HepG2 (cell line): ENCODE results near the gene CATSPERD. TPM values are rescaled to one million over a fixed set of nuclear protein-coding genes. Genes with fewer than 3 reads are reported as not detected.

Experiments used
- BCLAF1 ChIP-seq: fragments of 450-650 bp; IDR thresholded peaks from 2 replicates; pipeline ENCODE4 v1.6.1; 2017; ENCODE audit warnings: mild to moderate bottlenecking
- CERS6 ChIP-seq: sonication (generic); formaldehyde crosslinking; IDR thresholded peaks from 2 replicates; pipeline ENCODE4 v1.5.0; 2020; ENCODE audit warnings: missing genetic modification reagents
- FOSL1 ChIP-seq: sonication (generic); formaldehyde crosslinking; IDR thresholded peaks from 2 replicates; pipeline ENCODE4 v1.9.0; 2021; ENCODE audit warnings: missing genetic modification reagents, borderline replicate concordance
- HOXA9 ChIP-seq: sonication (generic); formaldehyde crosslinking; IDR thresholded peaks from 2 replicates; pipeline ENCODE4 v1.8.1; 2022; ENCODE audit warnings: missing genetic modification reagents, mild to moderate bottlenecking, moderate library complexity, borderline replicate concordance
- MXD3 ChIP-seq: IDR thresholded peaks from 2 replicates; pipeline ENCODE4 v1.6.1; 2016; ENCODE audit warnings: mild to moderate bottlenecking, missing biosample characterization, missing genetic modification reagents
- NCOA5 ChIP-seq: sonication (generic); formaldehyde crosslinking; IDR thresholded peaks from 2 replicates; pipeline ENCODE4 v1.4.0; 2020; ENCODE audit warnings: missing genetic modification reagents
- NR3C1 ChIP-seq: sonication (generic); formaldehyde crosslinking; IDR thresholded peaks from 2 replicates; pipeline ENCODE4 v1.4.0; 2020; ENCODE audit warnings: missing genetic modification reagents
- PAF1 ChIP-seq: IDR thresholded peaks from 2 replicates; pipeline ENCODE4 v1.6.1; 2016; ENCODE audit warnings: missing genetic modification reagents, missing compliant biosample characterization
- RARA ChIP-seq: IDR thresholded peaks from 2 replicates; pipeline ENCODE4 v1.6.1; 2016; ENCODE audit warnings: missing genetic modification reagents, missing compliant biosample characterization
- SALL1 ChIP-seq: sonication (generic); formaldehyde crosslinking; IDR thresholded peaks from 2 replicates; pipeline ENCODE4 v1.8.0; 2022; ENCODE audit warnings: mild to moderate bottlenecking, missing genetic modification reagents
- SNAI1 ChIP-seq: sonication (generic); formaldehyde crosslinking; IDR thresholded peaks from 2 replicates; pipeline ENCODE4 v1.5.0; 2020; ENCODE audit warnings: mild to moderate bottlenecking, missing genetic modification reagents, borderline replicate concordance
- TFAP4 ChIP-seq: sonication (generic); IDR thresholded peaks from 2 replicates; pipeline ENCODE4 v1.6.1; 2016; ENCODE audit warnings: low read depth, borderline replicate concordance
- TFDP1 ChIP-seq: IDR thresholded peaks from 2 replicates; pipeline ENCODE4 v1.6.1; 2016; ENCODE audit warnings: missing compliant biosample characterization, missing genetic modification reagents, borderline replicate concordance
- THAP11 ChIP-seq: IDR thresholded peaks from 2 replicates; pipeline ENCODE4 v1.6.1; 2016; ENCODE audit warnings: missing biosample characterization, missing genetic modification reagents
- ZNF282 ChIP-seq: fragments of 450-650 bp; IDR thresholded peaks from 2 replicates; pipeline ENCODE4 v1.6.1; 2018; ENCODE audit not compliant: partially characterized antibody
- ZNF292 ChIP-seq: sonication (generic); formaldehyde crosslinking; IDR thresholded peaks from 2 replicates; pipeline ENCODE4 v1.8.1; 2022; ENCODE audit warnings: mild to moderate bottlenecking, low read depth, missing genetic modification reagents, borderline replicate concordance
- ZNF44 ChIP-seq: sonication (generic); formaldehyde crosslinking; IDR thresholded peaks from 2 replicates; pipeline ENCODE4 v1.5.1; 2020; ENCODE audit warnings: mild to moderate bottlenecking, missing genetic modification reagents
- ZNF446 ChIP-seq: sonication (generic); formaldehyde crosslinking; IDR thresholded peaks from 2 replicates; pipeline ENCODE4 v1.5.0; 2020; ENCODE audit warnings: mild to moderate bottlenecking, missing genetic modification reagents
- ZNF7 ChIP-seq: IDR thresholded peaks from 2 replicates; pipeline ENCODE4 v1.6.1; 2016; ENCODE audit warnings: missing biosample characterization, missing genetic modification reagents
- ZNF740 ChIP-seq: sonication (generic); formaldehyde crosslinking; IDR thresholded peaks from 2 replicates; pipeline ENCODE4 v1.4.0; 2020; ENCODE audit warnings: missing genetic modification reagents
- ZUFSP ChIP-seq: sonication (generic); formaldehyde crosslinking; IDR thresholded peaks from 2 replicates; pipeline ENCODE4 v1.9.0; 2021; ENCODE audit warnings: missing genetic modification reagents, mild to moderate bottlenecking, borderline replicate concordance
- polyA plus RNA-seq, 8 experiments: library from polyadenylated mRNA; depleted of rRNA in 3 of 8; stranded (reverse) in 7 of 8; unstranded in 1 of 8; fragments of >200 nt; fragmentation: Illumina TruSeq in 4 of 8; extraction: Trizol in 4 of 8; gene quantifications; 2 replicates each; pipeline versions ENCODE4 v1.2.1 to v1.2.3, GENCODE V29; 2011 to 2016; ENCODE audit warnings: low read depth in 4 of 8, missing spikeins in 1 of 8, mixed read lengths in 1 of 8; ENCODE audit not compliant: insufficient read depth in 1 of 8
- total RNA-seq, 5 experiments: library from RNA; depleted of rRNA; stranded (reverse); fragments of >200 nt; fragmentation: Illumina TruSeq; extraction: Trizol; gene quantifications; 2 replicates each; pipeline ENCODE4 v1.2.3, GENCODE V29; 2016; ENCODE audit warnings: low read depth in 1 of 5

CATSPERD gene
- total and polyA plus RNA-seq, 2 of the 13 experiments (the other 11 are each of a cell fraction or from before 2014, with no cell fraction given) = 0.04 TPM; not detected in 1

- peak; percentile 15; the same call in 1 of the 2 replicates for TF ChIP-seq TFAP4
- TF ChIP-seq RARA (CRISPR knock-in tag) = no peak
- TF ChIP-seq CERS6 (CRISPR knock-in tag) = no peak
- TF ChIP-seq TFDP1 (CRISPR knock-in tag) = peak; percentile 61; the same call in 1 of the 2 replicates
- peak; percentile 70; the same call in 1 of the 2 replicates for TF ChIP-seq MXD3 (CRISPR knock-in tag)
- peak; percentile 32; the same call in 1 of the 2 replicates for TF ChIP-seq HOXA9 (CRISPR knock-in tag)
- no peak for TF ChIP-seq ZNF282
- peak; percentile 79; the same call in 1 of the 2 replicates for TF ChIP-seq SNAI1 (CRISPR knock-in tag)
- no peak for TF ChIP-seq PAF1 (CRISPR knock-in tag)
- TF ChIP-seq NCOA5 (CRISPR knock-in tag) = no peak
- no peak for TF ChIP-seq ZUFSP
- TF ChIP-seq ZNF7 (CRISPR knock-in tag) = no peak
- TF ChIP-seq SALL1 (CRISPR knock-in tag) = peak; percentile 78
- no peak for TF ChIP-seq ZNF740 (CRISPR knock-in tag)
- peak; percentile 54 for TF ChIP-seq ZNF44 (CRISPR knock-in tag)
- peak; percentile 95 for TF ChIP-seq THAP11
- no peak for TF ChIP-seq NR3C1 (CRISPR knock-in tag)
- TF ChIP-seq ZNF292 (CRISPR knock-in tag) = no peak; the same call in 1 of the 2 replicates
- no peak for TF ChIP-seq BCLAF1
- TF ChIP-seq FOSL1 = peak; percentile 8; the same call in 1 of the 2 replicates
- TF ChIP-seq ZNF446 (CRISPR knock-in tag) = peak; percentile 96
These were observed 30.1 kb upstream of the CATSPERD start, which contains the start of gene RPL36 (continued) for GRCh38 chr19:5690125-5690954.
